Fibroblast of skin of back (primary cell): ENCODE results near the gene NAP1L1.

Source experiments
- DNase-seq: peaks from one replicate; pipeline ENCODE4 v3.0.0-alpha.2; 2013

Gene NAP1L1

GRCh38 chr12:76083246-76083903 lies 1.1 kb downstream of the NAP1L1 start:
- DNase-seq = no peak

GRCh38 chr12:76081909-76082308 lies 2.6 kb downstream of the NAP1L1 start:
- no peak for DNase-seq

GRCh38 chr12:76080729-76081415 lies 3.6 kb downstream of the NAP1L1 start:
- no peak for DNase-seq

- no peak for DNase-seq
Measured at GRCh38 chr12:76080017-76080728, 4.3 kb downstream of the NAP1L1 start.

GRCh38 chr12:76078748-76079147 lies 5.7 kb downstream of the NAP1L1 start:
- no peak for DNase-seq

GRCh38 chr12:76075448-76075847 lies 9.0 kb downstream of the NAP1L1 start:
- no peak for DNase-seq

- DNase-seq = no peak
Measured at GRCh38 chr12:76074701-76075336, 9.7 kb downstream of the NAP1L1 start.

GRCh38 chr12:76073561-76073960 lies 10.9 kb downstream of the NAP1L1 start:
- DNase-seq = no peak

GRCh38 chr12:76072568-76072967 lies 11.9 kb downstream of the NAP1L1 start:
- DNase-seq = no peak

GRCh38 chr12:76069339-76069738 lies 15.1 kb downstream of the NAP1L1 start:
- DNase-seq = no peak

- no peak for DNase-seq
Measured at GRCh38 chr12:76065917-76066316, 18.6 kb downstream of the NAP1L1 start.

- DNase-seq = no peak
Measured at GRCh38 chr12:76064904-76065303, 19.6 kb downstream of the NAP1L1 start.

- no peak for DNase-seq
Measured at GRCh38 chr12:76060111-76060510, 24.4 kb downstream of the NAP1L1 start.

- DNase-seq = no peak
Measured at GRCh38 chr12:76057326-76057725, 27.2 kb downstream of the NAP1L1 start.

GRCh38 chr12:76055393-76055792 lies 29.1 kb downstream of the NAP1L1 start:
- DNase-seq = no peak

GRCh38 chr12:76049575-76050251 lies 34.8 kb downstream of the NAP1L1 start:
- no peak for DNase-seq

- DNase-seq = no peak
Measured at GRCh38 chr12:76047742-76048141, 36.7 kb downstream of the NAP1L1 start.

GRCh38 chr12:76047060-76047459 lies 37.4 kb downstream of the NAP1L1 start:
- DNase-seq = no peak

- no peak for DNase-seq
Measured at GRCh38 chr12:76043377-76043776, 41.1 kb downstream of the NAP1L1 start.

GRCh38 chr12:76042147-76042546 lies 42.3 kb downstream of the NAP1L1 start:
- DNase-seq = no peak

GRCh38 chr12:76041406-76041805 lies 43.1 kb downstream of the NAP1L1 start:
- DNase-seq = no peak

GRCh38 chr12:76040461-76040860 lies 44.0 kb downstream of the NAP1L1 start:
- DNase-seq = no peak

- DNase-seq = no peak
Measured at GRCh38 chr12:76038176-76038575, 46.3 kb downstream of the NAP1L1 start.
